Measurements from ENCODE around the gene DHRS13.

DNA sequence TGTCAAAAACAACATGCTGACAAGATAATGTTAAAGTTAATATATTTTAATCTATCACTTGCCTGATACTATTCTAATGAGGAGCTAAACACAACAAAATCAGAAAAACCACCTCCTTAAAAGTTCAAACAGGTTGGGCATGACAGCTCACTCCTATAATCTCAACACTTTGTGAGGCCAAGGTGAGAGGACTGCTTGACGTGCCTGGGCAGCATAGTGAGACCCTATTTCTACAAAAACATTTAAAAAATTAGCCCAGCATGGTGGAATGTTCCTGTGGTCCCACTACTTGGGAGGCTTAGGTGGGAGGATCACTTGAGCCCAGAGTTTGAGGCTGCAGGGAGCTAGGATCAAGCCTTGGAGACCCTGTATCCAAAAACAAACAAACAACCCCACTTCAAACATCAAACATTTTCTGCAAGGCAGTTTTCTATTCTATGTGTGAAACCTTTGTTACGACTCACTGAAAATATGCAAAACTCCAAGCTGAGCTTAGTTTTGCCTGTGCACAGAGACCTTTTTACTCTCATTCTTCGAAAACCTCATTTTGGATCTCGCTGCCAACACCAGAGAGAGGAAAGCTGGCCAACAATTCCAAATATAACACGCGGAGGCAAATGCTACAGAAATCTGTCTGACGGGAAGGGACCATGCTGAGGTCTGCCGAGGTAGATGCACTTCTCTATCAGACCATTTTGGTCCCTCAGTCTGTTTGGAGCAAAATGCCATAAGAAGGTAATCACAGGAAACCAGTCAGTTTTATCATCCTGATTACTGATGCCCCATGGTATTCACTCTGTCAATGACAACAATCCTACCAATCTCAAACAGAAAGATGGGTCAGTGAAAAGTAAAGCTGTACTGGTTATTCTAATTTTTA is 42.2 kb upstream of the DHRS13 start:
- TF ChIP-seq ESRRA (IDR thresholded peaks at IDR 0.05; ENCODE audit: borderline replicate concordance, low read length) (no peak), ELK1 (IDR thresholded peaks at IDR 0.05; ENCODE audit: low read depth, low read length) (no peak), MAFK (IDR thresholded peaks at IDR 0.05; ENCODE audit: partially characterized antibody) (no peak), HES2 (IDR thresholded peaks at IDR 0.05) (no peak), EP300 (IDR thresholded peaks at IDR 0.05) (no peak), RCOR1 (IDR thresholded peaks at IDR 0.05; ENCODE audit: low read depth, low read length) (no peak), KDM1A (IDR thresholded peaks at IDR 0.05; ENCODE audit: low read depth) (no peak), BHLHE40 (IDR thresholded peaks at IDR 0.05; ENCODE audit: low read depth, low read length) (no peak), HOXA7 (CRISPR knock-in tag; IDR thresholded peaks at IDR 0.05) (no peak), NFE2L2 (conservative IDR thresholded peaks at IDR 0.05; ENCODE audit: low read length) (no peak), SMC3 (IDR thresholded peaks at IDR 0.05) (no peak), RFX5 (IDR thresholded peaks at IDR 0.05) (no peak)
- TF ChIP-seq, protein P1, sequence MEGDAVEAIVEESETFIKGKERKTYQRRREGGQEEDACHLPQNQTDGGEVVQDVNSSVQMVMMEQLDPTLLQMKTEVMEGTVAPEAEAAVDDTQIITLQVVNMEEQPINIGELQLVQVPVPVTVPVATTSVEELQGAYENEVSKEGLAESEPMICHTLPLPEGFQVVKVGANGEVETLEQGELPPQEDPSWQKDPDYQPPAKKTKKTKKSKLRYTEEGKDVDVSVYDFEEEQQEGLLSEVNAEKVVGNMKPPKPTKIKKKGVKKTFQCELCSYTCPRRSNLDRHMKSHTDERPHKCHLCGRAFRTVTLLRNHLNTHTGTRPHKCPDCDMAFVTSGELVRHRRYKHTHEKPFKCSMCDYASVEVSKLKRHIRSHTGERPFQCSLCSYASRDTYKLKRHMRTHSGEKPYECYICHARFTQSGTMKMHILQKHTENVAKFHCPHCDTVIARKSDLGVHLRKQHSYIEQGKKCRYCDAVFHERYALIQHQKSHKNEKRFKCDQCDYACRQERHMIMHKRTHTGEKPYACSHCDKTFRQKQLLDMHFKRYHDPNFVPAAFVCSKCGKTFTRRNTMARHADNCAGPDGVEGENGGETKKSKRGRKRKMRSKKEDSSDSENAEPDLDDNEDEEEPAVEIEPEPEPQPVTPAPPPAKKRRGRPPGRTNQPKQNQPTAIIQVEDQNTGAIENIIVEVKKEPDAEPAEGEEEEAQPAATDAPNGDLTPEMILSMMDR (IDR thresholded peaks at IDR 0.05), result no peak

Measured in A549 (cell line).